Measurements from ENCODE around the gene DMRTA1. TPM values are rescaled to one million over a fixed set of nuclear protein-coding genes. Genes with fewer than 3 reads are reported as not detected.
A peak's percentile ranks its signal among the peaks of the same experiment; 100 is the strongest.

DMRTA1 gene
- total RNA-seq, 2 donors from 2014 or later: 4.6 to 5.6 TPM

DNA sequence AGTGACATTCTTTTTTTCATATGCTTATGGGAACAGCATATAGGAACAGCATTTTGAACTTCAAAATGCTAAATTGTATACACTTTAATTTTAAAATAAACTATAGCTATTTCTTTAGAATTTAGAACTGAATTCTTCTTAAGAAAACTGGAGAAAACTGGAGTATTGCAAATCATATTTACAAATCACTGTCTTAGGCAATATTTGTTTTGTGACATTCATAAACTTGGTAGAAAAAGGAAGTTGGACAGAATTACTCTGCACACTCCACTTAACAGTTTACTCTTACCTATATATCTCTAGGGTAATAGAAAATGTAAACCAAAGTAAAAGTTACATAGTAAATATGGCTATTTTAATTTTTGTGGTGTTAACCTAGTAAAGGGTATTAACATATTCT is 3.1 kb downstream of the DMRTA1 start:
- H3K27me3 ChIP-seq (ENCODE audit: control insufficient read depth, insufficient read depth, low read length, poor library complexity, severe bottlenecking): no peaks in the 10 kb centered on the region
- no peaks in the 10 kb centered on the region for H3K9me3 Mint-ChIP-seq
- no peaks in the 10 kb centered on the region for H3K27me3 Mint-ChIP-seq (ENCODE audit: insufficient read depth)
- H3K4me1 Mint-ChIP-seq: peaks cover 13% of the 10 kb centered on the region
- no peaks in the 10 kb centered on the region for H3K4me1 ChIP-seq (ENCODE audit: control insufficient read depth, insufficient read depth, low read length)
- no peak overlapping the region for H3K4me3 Mint-ChIP-seq
- H3K27ac ChIP-seq (ENCODE audit: low read depth, low read length): no peak overlapping the region
- H3K27ac Mint-ChIP-seq: no peak overlapping the region
- H3K4me3 ChIP-seq (ENCODE audit: low read length): peak overlapping the region; percentile 94
- no peak for DNase-seq
- peaks cover 13% of the 10 kb centered on the region for H3K36me3 ChIP-seq (ENCODE audit: control insufficient read depth, insufficient read depth, low read length)
- H3K9ac ChIP-seq (ENCODE audit: extremely low read depth, low read length, poor library complexity, severe bottlenecking): no peak overlapping the region
- TF ChIP-seq, protein P1, sequence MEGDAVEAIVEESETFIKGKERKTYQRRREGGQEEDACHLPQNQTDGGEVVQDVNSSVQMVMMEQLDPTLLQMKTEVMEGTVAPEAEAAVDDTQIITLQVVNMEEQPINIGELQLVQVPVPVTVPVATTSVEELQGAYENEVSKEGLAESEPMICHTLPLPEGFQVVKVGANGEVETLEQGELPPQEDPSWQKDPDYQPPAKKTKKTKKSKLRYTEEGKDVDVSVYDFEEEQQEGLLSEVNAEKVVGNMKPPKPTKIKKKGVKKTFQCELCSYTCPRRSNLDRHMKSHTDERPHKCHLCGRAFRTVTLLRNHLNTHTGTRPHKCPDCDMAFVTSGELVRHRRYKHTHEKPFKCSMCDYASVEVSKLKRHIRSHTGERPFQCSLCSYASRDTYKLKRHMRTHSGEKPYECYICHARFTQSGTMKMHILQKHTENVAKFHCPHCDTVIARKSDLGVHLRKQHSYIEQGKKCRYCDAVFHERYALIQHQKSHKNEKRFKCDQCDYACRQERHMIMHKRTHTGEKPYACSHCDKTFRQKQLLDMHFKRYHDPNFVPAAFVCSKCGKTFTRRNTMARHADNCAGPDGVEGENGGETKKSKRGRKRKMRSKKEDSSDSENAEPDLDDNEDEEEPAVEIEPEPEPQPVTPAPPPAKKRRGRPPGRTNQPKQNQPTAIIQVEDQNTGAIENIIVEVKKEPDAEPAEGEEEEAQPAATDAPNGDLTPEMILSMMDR (conservative IDR thresholded peaks at IDR 0.05): no peak
- peaks cover 8% of the 10 kb centered on the region for H3K36me3 Mint-ChIP-seq (ENCODE audit: low read depth)
- H3K9me3 ChIP-seq (ENCODE audit: control insufficient read depth, low read length): no peaks in the 10 kb centered on the region

DNA sequence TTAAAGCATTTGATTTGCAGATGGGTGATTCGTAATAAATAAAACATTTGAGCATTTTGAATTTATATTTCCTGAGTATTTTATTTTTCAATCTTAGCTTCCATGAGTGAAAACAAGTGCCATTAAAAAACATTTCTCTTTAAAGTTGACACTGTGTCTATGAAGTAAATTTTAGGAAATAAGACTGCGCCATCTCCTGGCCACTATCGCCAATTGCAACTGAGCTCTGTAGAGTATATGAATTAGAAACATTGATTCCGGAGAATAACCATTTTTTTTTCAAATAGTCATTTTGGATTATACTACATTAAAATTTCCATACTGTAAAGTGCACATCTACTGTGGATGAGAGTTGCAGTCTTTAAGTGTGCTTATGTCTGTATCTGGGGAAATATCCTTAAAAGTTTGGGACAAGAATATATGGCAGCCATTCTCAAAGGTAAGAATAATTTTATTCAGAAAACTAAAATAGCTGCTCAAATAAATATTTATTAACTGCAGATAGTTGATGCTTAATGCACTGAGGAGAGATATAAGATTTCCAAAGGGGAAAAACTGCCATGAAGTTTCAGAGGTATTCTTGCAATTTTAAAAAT is 5.9 kb downstream of the DMRTA1 start:
- peaks cover 16% of the 10 kb centered on the region for H3K36me3 ChIP-seq (ENCODE audit: control insufficient read depth, insufficient read depth, low read length)
- 28% methylated on average over 3 of the region's 4 CpGs; no CpG with 5 or more reads in 1 of the 2 experiments for WGBS, 2 experiments (ENCODE audit: insufficient coverage in 1 of 2, insufficient read length in 1 of 2)
- DNase-seq: peak; percentile 72
- Mint-ChIP-seq H3K4me3 (no peak overlapping the region), H3K4me1 (peaks cover 13% of the 10 kb centered on the region), H3K36me3 (ENCODE audit: low read depth) (peaks cover 8% of the 10 kb centered on the region), H3K27ac (no peak overlapping the region), H3K9me3 (no peaks in the 10 kb centered on the region), H3K27me3 (ENCODE audit: insufficient read depth) (no peaks in the 10 kb centered on the region)
- TF ChIP-seq, protein P1 (conservative IDR thresholded peaks at IDR 0.05): peak; percentile 95
- H3K4me1 ChIP-seq (ENCODE audit: control insufficient read depth, insufficient read depth, low read length): no peaks in the 10 kb centered on the region
- no peak overlapping the region for H3K27ac ChIP-seq (ENCODE audit: low read depth, low read length)
- H3K27me3 ChIP-seq (ENCODE audit: control insufficient read depth, insufficient read depth, low read length, poor library complexity, severe bottlenecking): no peaks in the 10 kb centered on the region
- H3K9ac ChIP-seq (ENCODE audit: extremely low read depth, low read length, poor library complexity, severe bottlenecking): no peak overlapping the region
- H3K9me3 ChIP-seq (ENCODE audit: control insufficient read depth, low read length): no peaks in the 10 kb centered on the region
- no peak overlapping the region for H3K4me3 ChIP-seq (ENCODE audit: low read length)

DNA sequence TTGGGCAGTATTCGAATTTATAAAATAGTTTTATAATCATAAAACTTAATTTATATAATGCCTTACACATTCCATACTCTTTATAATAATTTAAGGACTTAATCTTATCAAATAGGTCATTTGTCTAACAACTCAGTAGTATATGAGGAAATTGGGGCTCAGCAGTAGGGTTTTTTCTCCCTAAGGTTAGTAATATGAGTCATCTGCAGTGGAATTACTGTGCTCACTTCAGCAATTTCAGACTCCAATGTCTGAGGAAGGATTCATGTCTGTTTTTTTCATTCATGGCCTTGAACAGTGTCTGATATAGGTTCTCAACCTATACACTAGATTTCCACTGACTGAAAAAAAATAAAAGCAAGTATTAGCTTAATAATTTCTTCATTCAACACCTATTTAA is 7.4 kb downstream of the DMRTA1 start:
- Mint-ChIP-seq H3K4me1 (peaks cover 8% of the 10 kb centered on the region), H3K27ac (no peak overlapping the region), H3K4me3 (no peak overlapping the region), H3K27me3 (ENCODE audit: insufficient read depth) (no peaks in the 10 kb centered on the region), H3K36me3 (ENCODE audit: low read depth) (peaks cover 8% of the 10 kb centered on the region), H3K9me3 (no peaks in the 10 kb centered on the region)
- no peaks in the 10 kb centered on the region for H3K27me3 ChIP-seq (ENCODE audit: control insufficient read depth, insufficient read depth, low read length, poor library complexity, severe bottlenecking)
- no peak overlapping the region for H3K9ac ChIP-seq (ENCODE audit: extremely low read depth, low read length, poor library complexity, severe bottlenecking)
- peaks cover 16% of the 10 kb centered on the region for H3K36me3 ChIP-seq (ENCODE audit: control insufficient read depth, insufficient read depth, low read length)
- no peaks in the 10 kb centered on the region for H3K4me1 ChIP-seq (ENCODE audit: control insufficient read depth, insufficient read depth, low read length)
- no peaks in the 10 kb centered on the region for H3K9me3 ChIP-seq (ENCODE audit: control insufficient read depth, low read length)
- H3K4me3 ChIP-seq (ENCODE audit: low read length): no peak overlapping the region
- TF ChIP-seq, protein P1 (conservative IDR thresholded peaks at IDR 0.05): no peak
- no peak overlapping the region for H3K27ac ChIP-seq (ENCODE audit: low read depth, low read length)
- no peak for DNase-seq
- WGBS, 2 experiments (ENCODE audit: insufficient coverage in 1 of 2, insufficient read length in 1 of 2): no CpG with 5 or more reads among the region's 1 CpG

All from endodermal cell (in vitro differentiated cells).